Brain microvascular endothelial cell (primary cell): Measurements from ENCODE around the gene HAP1.

ENCODE experiments used
- DNase-seq: peaks from one replicate; pipeline ENCODE4 v3.0.0-alpha.2; 2020
- H3K27ac ChIP-seq: fragments of 250-450 bp; sonication (Bioruptor Pico); 2 replicates; pipeline ENCODE4 v1.5.1; 2020; ENCODE audit warnings: mild to moderate bottlenecking, moderate library complexity
- H3K27me3 ChIP-seq: fragments of 250-450 bp; sonication (Bioruptor Pico); replicated peaks from 2 replicates; pipeline ENCODE4 v1.5.1; 2020; ENCODE audit warnings: mild to moderate bottlenecking
- H3K36me3 ChIP-seq: fragments of 250-450 bp; sonication (Bioruptor Pico); replicated peaks from 2 replicates; pipeline ENCODE4 v1.5.1; 2020; ENCODE audit warnings: mild to moderate bottlenecking
- H3K4me3 ChIP-seq: 2 replicates; pipeline ENCODE4 v1.5.1; 2011; ENCODE audit warnings: low read depth, mild to moderate bottlenecking, control low read depth, low read length, moderate library complexity
- CTCF ChIP-seq: IDR thresholded peaks from 2 replicates; pipeline ENCODE4 v1.5.1; 2011; ENCODE audit warnings: low read depth, mild to moderate bottlenecking, moderate library complexity, low read length, control low read depth, inconsistent platforms; ENCODE audit errors: missing control alignments
- in situ Hi-C: cut with HindIII; loops from 2 replicates; pipeline ENCODE4 v1.10.0; 2017; ENCODE audit warnings: low sequenced_read_pairs, low pct_ligation_motif_present

Gene HAP1

DNA sequence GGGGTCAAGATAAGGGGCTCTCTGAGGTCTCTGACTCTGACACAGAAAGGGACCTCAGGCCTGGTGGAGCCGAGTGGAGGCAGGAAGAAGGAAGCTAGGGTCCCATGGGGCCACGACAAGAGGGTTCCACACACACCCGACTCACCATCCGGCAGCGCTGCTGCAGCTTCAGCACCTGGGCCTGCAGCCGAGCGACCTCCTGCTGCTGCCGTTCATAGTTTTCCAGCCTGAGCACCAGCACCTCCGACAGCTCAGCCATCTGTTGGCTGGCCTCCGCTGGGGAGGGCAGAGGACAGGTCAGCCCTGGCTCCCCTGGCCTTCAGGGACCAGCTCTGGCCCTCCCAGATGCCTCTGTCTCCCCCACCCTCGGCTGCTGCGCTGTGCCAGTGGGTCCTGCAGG lies 6.4 kb downstream of the HAP1 start:
- no peak for DNase-seq
- Histone ChIP-seq H3K4me3 (no peak overlapping the region), H3K36me3 (no peaks in the 10 kb centered on the region), H3K27me3 (peaks cover 21% of the 10 kb centered on the region), H3K27ac (no peak overlapping the region)
- in situ Hi-C loops = no loop called here
- TF ChIP-seq CTCF = no peak

GRCh38 chr17:41725134-41725533 lies 9.3 kb downstream of the HAP1 start:
- no peak for DNase-seq
- in situ Hi-C loops = no loop called here
- H3K36me3 ChIP-seq = no peaks in the 10 kb centered on the region
- TF ChIP-seq CTCF = peak; percentile 7
- H3K27me3 ChIP-seq = peaks cover under 1% of the 10 kb centered on the region
- no peak overlapping the region for H3K4me3 ChIP-seq
- H3K27ac ChIP-seq = no peak overlapping the region

- no peaks in the 10 kb centered on the region for H3K27me3 ChIP-seq
- H3K27ac ChIP-seq = no peak overlapping the region
- no peak for DNase-seq
- no peaks in the 10 kb centered on the region for H3K36me3 ChIP-seq
- no peak overlapping the region for H3K4me3 ChIP-seq
- in situ Hi-C loops = no loop called here
- TF ChIP-seq CTCF = no peak
Observed at GRCh38 chr17:41724476-41725050, 9.9 kb downstream of the HAP1 start.

- TF ChIP-seq CTCF = no peak
- H3K4me3 ChIP-seq = no peak overlapping the region
- no peaks in the 10 kb centered on the region for H3K27me3 ChIP-seq
- in situ Hi-C loops = no loop called here
- no peak overlapping the region for H3K27ac ChIP-seq
- no peaks in the 10 kb centered on the region for H3K36me3 ChIP-seq
- DNase-seq = no peak
Observed at GRCh38 chr17:41723801-41724475, 10.5 kb downstream of the HAP1 start.

DNA sequence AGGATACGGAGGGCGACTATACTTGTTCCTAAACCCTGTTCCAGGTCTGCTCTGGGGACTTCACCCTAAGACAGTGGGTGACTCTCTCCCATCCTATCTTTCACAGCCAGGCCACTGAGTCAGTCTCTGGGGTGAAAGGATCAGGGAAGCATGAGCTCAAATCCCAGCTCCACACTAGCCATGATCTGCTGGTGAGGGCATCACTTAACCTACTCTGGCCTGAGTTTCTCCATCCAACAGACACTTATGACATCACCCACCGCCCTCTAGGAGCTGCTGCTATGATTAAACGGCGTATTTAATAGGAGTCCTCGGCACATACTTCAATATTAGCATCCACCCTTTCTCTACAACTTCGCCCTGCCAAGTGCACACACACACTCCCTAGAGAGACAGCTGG lies 12.2 kb downstream of the HAP1 start:
- H3K4me3 ChIP-seq = no peak overlapping the region
- DNase-seq = no peak
- no peak for TF ChIP-seq CTCF
- H3K27ac ChIP-seq = no peak overlapping the region
- in situ Hi-C loops = no loop called here
- no peaks in the 10 kb centered on the region for H3K27me3 ChIP-seq
- no peaks in the 10 kb centered on the region for H3K36me3 ChIP-seq

DNA sequence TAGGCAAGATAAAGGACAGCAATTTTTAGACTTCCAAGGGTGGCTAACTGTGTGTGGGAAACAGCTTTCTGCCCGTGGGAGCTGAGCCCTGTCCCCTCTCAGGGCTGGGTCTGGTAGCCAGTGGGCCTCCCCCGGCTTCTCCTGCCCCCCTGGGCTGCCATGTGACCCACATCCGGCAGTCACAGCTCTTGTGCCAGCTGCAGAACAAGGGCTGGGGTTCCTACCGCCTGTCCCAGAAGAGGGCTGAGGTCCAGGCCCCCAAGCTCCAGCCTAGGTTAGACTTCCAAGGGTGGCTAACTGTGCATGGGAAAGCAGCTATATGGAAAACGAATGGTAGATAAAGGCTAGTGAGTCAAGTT lies 16.2 kb downstream of the HAP1 start:
- no peak overlapping the region for H3K27ac ChIP-seq
- in situ Hi-C loops = no loop called here
- no peak overlapping the region for H3K4me3 ChIP-seq
- H3K27me3 ChIP-seq = no peaks in the 10 kb centered on the region
- H3K36me3 ChIP-seq = no peaks in the 10 kb centered on the region
- no peak for TF ChIP-seq CTCF
- DNase-seq = no peak
